Bronchial epithelial cell (primary cell): ENCODE data around the gene ANTXR2. TPM values are rescaled to one million over a fixed set of nuclear protein-coding genes. Genes with fewer than 3 reads are reported as not detected.

Experiments
- DNase-seq: peaks from one replicate; pipeline ENCODE4 v3.0.0-alpha.2; 2010; ENCODE audit warnings: low read depth
- FAIRE-seq: peaks from 2 replicates; lab custom pipeline; 2011; peaks lifted over from hg19 to GRCh38; lab: Jason Lieb, UNC
- H3K27me3 ChIP-seq: 2 replicates; pipeline ENCODE4 v1.5.1; 2011; ENCODE audit warnings: low read length; ENCODE audit not compliant: control insufficient read depth, insufficient read depth
- H3K36me3 ChIP-seq: 2 replicates; pipeline ENCODE4 v1.5.1; 2011; ENCODE audit warnings: low read length; ENCODE audit not compliant: control insufficient read depth, insufficient read depth
- H3K4me3 ChIP-seq: 2 replicates; pipeline ENCODE4 v1.5.1; 2011; ENCODE audit warnings: mild to moderate bottlenecking, low read depth, low read length, control low read depth
- CTCF ChIP-seq: IDR thresholded peaks from 2 replicates; pipeline ENCODE4 v1.5.1; 2011; ENCODE audit warnings: mild to moderate bottlenecking, moderate library complexity, low read length, control low read depth, inconsistent platforms; ENCODE audit not compliant: insufficient read depth, severe bottlenecking
- total RNA-seq: library from RNA; depleted of rRNA; stranded (reverse); fragments of >200 nt; gene quantifications from 2 replicates; pipeline ENCODE4 v1.2.1, GENCODE V29; 2014

Gene ANTXR2
- total RNA-seq, 1 donor from 2014 or later, result 35.5 TPM

GRCh38 chr4:80009806-80010205 lies 63.2 kb downstream of the ANTXR2 start:
- H3K27me3 ChIP-seq, result no peaks in the 10 kb centered on the region
- FAIRE-seq (no peak), DNase-seq (no peak)
- no peak overlapping the region for H3K4me3 ChIP-seq
- no peak for TF ChIP-seq CTCF
- peaks cover 1% of the 10 kb centered on the region for H3K36me3 ChIP-seq

GRCh38 chr4:80008971-80009370 lies 64.1 kb downstream of the ANTXR2 start:
- H3K36me3 ChIP-seq, result peaks cover 1% of the 10 kb centered on the region
- DNase-seq (no peak), FAIRE-seq (no peak)
- H3K27me3 ChIP-seq, result no peaks in the 10 kb centered on the region
- H3K4me3 ChIP-seq, result no peak overlapping the region
- TF ChIP-seq CTCF, result no peak

- TF ChIP-seq CTCF, result no peak
- H3K4me3 ChIP-seq, result no peak overlapping the region
- no peaks in the 10 kb centered on the region for H3K36me3 ChIP-seq
- H3K27me3 ChIP-seq, result no peaks in the 10 kb centered on the region
- FAIRE-seq (no peak), DNase-seq (no peak)
These were observed 64.7 kb downstream of the ANTXR2 start for GRCh38 chr4:80008351-80008750.

GRCh38 chr4:80007745-80008149 lies 65.3 kb downstream of the ANTXR2 start:
- no peak for TF ChIP-seq CTCF
- H3K36me3 ChIP-seq, result no peaks in the 10 kb centered on the region
- DNase-seq (peak; percentile 20), FAIRE-seq (no peak)
- no peak overlapping the region for H3K4me3 ChIP-seq
- H3K27me3 ChIP-seq, result no peaks in the 10 kb centered on the region

- no peaks in the 10 kb centered on the region for H3K36me3 ChIP-seq
These were observed 65.9 kb downstream of the ANTXR2 start for GRCh38 chr4:80006935-80007744.

More at GRCh38 chr4:80006935-80007744, 65.9 kb downstream of the ANTXR2 start:
- no peak overlapping the region for H3K4me3 ChIP-seq
- H3K27me3 ChIP-seq, result no peaks in the 10 kb centered on the region
- no peak for TF ChIP-seq CTCF
- DNase-seq (peak; percentile 43), FAIRE-seq (peak; percentile 47)
